Body of pancreas (tissue), 4 donors: ENCODE data around the gene PNKP.

Source experiments
- POLR2A ChIP-seq, 3 donors: fragments of 450-650 bp; IDR thresholded peaks; one replicate each; pipeline ENCODE4 v1.6.1; 2016; ENCODE audit warnings: antibody characterized with exemption in 3 of 3, mild to moderate bottlenecking in 2 of 3
- TF ChIP-seq, protein P1 (sequence below), 7 experiments: fragments of 450-650 bp in 4 of 7; fragments of 200-600 bp in 3 of 7; sonication (generic) in 3 of 7; IDR thresholded peaks; one replicate each; pipeline ENCODE4 v1.5.1; 2016 to 2019; ENCODE audit warnings: antibody characterized with exemption in 7 of 7

DNA sequence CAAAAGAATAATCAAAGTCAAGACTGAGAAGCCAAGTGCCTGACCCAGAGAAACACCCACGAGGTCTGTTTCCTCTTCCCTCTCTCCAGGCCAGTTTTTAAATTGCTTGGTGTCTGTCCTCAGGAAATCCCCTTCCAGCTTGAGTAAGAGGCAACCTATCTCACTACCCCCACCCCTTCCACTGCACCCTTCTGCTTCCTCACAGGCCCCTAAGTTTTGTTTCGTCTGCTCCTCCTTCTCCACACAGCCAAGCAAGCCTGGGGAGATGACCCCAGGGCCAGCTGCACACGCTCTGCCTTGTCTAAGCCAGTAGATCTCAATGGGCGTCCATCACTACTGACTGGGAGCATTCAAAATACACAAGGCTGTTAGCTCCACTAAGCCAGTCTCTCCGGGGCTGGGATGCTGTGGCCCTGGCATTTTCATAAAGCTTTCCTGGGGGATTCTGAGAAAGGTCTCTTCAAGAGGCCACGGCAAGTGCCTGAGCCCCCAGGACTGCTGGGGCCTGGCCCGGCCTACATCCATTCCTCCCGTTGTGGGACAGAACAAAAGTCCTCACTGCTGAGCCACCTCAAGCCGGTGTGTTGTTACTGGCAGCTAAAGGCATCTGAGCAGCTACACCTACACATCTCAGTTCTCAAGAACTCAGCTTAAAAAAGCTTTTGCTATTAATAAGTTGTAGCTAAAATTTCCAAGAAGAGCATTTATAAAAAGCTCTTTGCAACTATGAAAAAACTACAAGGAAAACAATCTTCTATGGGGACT lies 44.2 kb upstream of the PNKP start:
- TF ChIP-seq, protein P1, sequence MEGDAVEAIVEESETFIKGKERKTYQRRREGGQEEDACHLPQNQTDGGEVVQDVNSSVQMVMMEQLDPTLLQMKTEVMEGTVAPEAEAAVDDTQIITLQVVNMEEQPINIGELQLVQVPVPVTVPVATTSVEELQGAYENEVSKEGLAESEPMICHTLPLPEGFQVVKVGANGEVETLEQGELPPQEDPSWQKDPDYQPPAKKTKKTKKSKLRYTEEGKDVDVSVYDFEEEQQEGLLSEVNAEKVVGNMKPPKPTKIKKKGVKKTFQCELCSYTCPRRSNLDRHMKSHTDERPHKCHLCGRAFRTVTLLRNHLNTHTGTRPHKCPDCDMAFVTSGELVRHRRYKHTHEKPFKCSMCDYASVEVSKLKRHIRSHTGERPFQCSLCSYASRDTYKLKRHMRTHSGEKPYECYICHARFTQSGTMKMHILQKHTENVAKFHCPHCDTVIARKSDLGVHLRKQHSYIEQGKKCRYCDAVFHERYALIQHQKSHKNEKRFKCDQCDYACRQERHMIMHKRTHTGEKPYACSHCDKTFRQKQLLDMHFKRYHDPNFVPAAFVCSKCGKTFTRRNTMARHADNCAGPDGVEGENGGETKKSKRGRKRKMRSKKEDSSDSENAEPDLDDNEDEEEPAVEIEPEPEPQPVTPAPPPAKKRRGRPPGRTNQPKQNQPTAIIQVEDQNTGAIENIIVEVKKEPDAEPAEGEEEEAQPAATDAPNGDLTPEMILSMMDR (IDR thresholded peaks at IDR 0.05), result no peak
- no peak for TF ChIP-seq POLR2A (IDR thresholded peaks at IDR 0.05)
